ENCODE measurements around the gene OR6C2. TPM values are rescaled to one million over a fixed set of nuclear protein-coding genes. Genes with fewer than 3 reads are reported as not detected.
"Not testable (repeated sequence)": the region's sequence is repeated elsewhere in the genome, so short reads cannot be mapped to it uniquely, and the experiment has no call there.

OR6C2 gene
- total RNA-seq: not detected

GRCh38 chr12:55443776-55444175 lies at the start of gene OR6C2:
TSS of gene OR6C2 (plus strand) at chr12:55444076. CDS start at chr12:55452214, 8,138 bp downstream.
- H3K36me3 Mint-ChIP-seq: peaks cover 10% of the 10 kb centered on the region
- H3K4me1 Mint-ChIP-seq (ENCODE audit: low read depth in 2 of 2): no peaks in the 10 kb centered on the region
- no peak for DNase-seq (ENCODE audit: low spot score)
- no peak within 1 kb of the TSS for H3K4me3 Mint-ChIP-seq
- H3K27me3 Mint-ChIP-seq: peaks cover 18 to 28% of the 10 kb centered on the region in 2 donors
- ATAC-seq: no peak
- peaks cover 6% of the 10 kb centered on the region for H3K9me3 Mint-ChIP-seq
- H3K27ac Mint-ChIP-seq: no peak within 1 kb of the TSS

DNA sequence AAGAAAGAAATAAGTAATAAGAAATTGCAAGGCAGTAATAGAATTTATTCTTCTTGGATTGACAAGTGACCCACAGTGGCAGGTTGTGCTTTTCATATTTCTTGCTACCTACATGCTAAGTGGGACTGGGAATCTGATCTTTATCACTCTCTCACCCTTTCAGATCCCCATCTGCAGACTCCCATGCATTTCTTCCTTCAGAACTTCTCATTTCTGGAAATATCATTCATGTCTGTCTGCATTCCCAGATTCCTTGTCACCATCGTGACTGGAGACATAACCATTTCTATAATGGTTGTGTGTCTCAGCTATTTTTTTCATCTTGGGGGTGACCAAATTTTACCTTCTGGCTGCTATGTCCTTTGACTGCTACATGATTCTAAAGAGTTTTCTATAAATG lies 47.5 kb upstream of the OR6C2 start:
- Mint-ChIP-seq H3K27me3 (peaks cover 15 to 24% of the 10 kb centered on the region in 2 donors), H3K27ac (no peak overlapping the region), H3K4me3 (no peak overlapping the region), H3K4me1 (ENCODE audit: low read depth in 2 of 2) (no peaks in the 10 kb centered on the region), H3K36me3 (no peaks in the 10 kb centered on the region), H3K9me3 (no peaks in the 10 kb centered on the region)
- ATAC-seq: no peak
- no peak for DNase-seq (ENCODE audit: low spot score)

DNA sequence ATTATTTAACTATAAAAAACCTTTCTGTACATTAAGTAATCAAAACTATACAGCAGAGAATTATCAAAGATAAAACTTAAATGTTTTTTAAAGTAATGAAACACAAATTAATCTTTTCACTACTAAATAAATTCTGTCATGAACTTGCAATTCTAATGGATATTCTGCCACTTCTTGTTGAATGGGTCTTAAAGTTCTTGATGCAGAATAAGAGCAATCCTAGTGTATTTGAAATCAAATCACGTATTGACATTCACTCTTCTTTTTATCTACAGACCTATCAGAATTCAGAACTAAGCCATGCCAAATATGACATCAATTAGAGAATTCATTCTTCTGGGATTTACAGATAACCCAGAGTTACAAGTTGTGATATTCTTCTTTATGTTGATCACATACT lies 43.6 kb upstream of the OR6C2 start, which contains the start of gene OR6C65:
TSS of gene OR6C65 (plus strand) at position 301 of the 400 bp plus-strand sequence. CDS start at position 301, 0 bp downstream.
- Mint-ChIP-seq H3K27ac (no peak within 1 kb of the TSS), H3K36me3 (no peaks in the 10 kb centered on the region), H3K4me3 (no peak within 1 kb of the TSS), H3K4me1 (ENCODE audit: low read depth in 2 of 2) (no peaks in the 10 kb centered on the region), H3K9me3 (no peaks in the 10 kb centered on the region), H3K27me3 (peaks cover 30 to 36% of the 10 kb centered on the region in 2 donors)
- ATAC-seq: no peak
- no peak for DNase-seq (ENCODE audit: low spot score)

DNA sequence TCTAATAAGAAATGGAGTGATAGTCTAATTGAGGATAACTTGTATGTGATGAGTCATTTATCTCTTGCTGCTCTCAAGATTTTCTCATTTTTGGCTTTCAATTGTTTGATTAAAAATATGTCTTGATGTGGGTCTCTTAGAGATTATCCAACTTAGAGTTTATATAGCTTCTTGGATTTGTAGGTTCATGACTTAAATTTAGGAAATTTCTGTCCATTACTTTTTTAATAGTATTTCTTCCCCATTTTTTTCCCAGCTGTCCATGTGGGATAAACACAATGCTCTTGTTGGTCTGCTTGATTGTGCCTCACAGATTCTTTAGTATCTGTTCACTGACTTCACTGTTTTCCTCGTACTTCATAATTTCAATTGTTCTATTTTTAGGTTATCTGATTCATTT lies 36.0 kb upstream of the OR6C2 start:
- no peak overlapping the region for H3K27ac Mint-ChIP-seq
- H3K27me3 Mint-ChIP-seq: peaks cover 21 to 27% of the 10 kb centered on the region in 2 donors
- no peak overlapping the region for H3K4me3 Mint-ChIP-seq
- no peaks in the 10 kb centered on the region for H3K9me3 Mint-ChIP-seq
- DNase-seq (ENCODE audit: low spot score) (no peak), ATAC-seq (no peak)
- no peaks in the 10 kb centered on the region for H3K36me3 Mint-ChIP-seq
- no peaks in the 10 kb centered on the region for H3K4me1 Mint-ChIP-seq (ENCODE audit: low read depth in 2 of 2)

- not testable (repeated sequence) for ATAC-seq; H3K36me3 Mint-ChIP-seq; DNase-seq (ENCODE audit: low spot score); H3K27ac Mint-ChIP-seq; H3K4me1 Mint-ChIP-seq (ENCODE audit: low read depth in 2 of 2); H3K9me3 Mint-ChIP-seq; H3K4me3 Mint-ChIP-seq
- peaks cover 16 to 19% of the 10 kb centered on the region in 2 donors for H3K27me3 Mint-ChIP-seq
Observed at GRCh38 chr12:55409133-55409532, 34.7 kb upstream of the OR6C2 start.

DNA sequence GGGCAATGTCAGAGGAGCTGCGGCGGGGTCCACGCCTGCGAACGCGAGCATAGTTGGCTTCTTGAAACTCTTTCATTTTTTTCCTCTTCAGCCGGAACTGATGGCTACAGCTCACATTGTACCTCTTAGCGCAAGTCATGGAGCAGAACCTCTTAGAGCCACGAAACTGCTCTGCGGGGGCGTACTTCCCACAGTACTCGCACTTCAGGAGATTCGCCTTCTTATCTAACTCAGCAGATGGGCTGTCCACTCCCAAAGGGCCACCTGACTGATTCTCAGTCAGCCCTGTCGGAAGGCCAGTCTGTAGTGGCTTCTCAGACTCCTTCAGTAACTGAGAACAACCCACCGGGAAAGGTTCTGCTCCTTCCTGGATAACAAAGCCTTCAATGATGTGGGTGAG lies 31.7 kb upstream of the OR6C2 start:
- peaks cover 17 to 21% of the 10 kb centered on the region in 2 donors for H3K27me3 Mint-ChIP-seq
- not testable (repeated sequence) for H3K36me3 Mint-ChIP-seq; ATAC-seq; DNase-seq (ENCODE audit: low spot score); H3K4me3 Mint-ChIP-seq; H3K4me1 Mint-ChIP-seq (ENCODE audit: low read depth in 2 of 2); H3K27ac Mint-ChIP-seq; H3K9me3 Mint-ChIP-seq

- DNase-seq (ENCODE audit: low spot score); H3K27ac Mint-ChIP-seq; H3K9me3 Mint-ChIP-seq; H3K36me3 Mint-ChIP-seq; H3K4me3 Mint-ChIP-seq; H3K4me1 Mint-ChIP-seq (ENCODE audit: low read depth in 2 of 2): not testable (repeated sequence)
- peaks cover 14 to 33% of the 10 kb centered on the region in 2 donors for H3K27me3 Mint-ChIP-seq
- ATAC-seq: peak in 1 of 2 donors; percentile 33
Observed at GRCh38 chr12:55413498-55414388, 30.1 kb upstream of the OR6C2 start.

DNA sequence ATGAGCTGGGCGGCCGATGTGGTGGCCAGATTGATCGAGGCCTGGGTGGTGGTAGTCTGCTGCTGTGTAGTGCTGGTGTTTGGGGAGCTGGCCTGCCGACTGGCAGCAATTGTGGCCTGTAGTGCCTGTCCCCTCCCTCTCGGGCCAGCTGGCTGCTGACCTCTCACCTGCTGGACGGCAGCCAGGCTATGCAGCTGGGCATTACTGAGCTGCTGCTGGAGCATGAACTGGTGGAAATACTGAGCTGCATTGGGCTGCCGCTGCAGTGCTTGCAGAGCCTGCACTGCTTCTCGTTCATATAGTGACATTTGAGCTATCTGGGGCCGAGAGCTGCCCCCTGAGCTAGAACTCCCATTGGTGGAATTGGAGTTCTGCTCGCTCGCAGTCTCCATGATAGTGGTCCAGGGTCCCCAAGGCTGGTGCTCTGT lies 29.5 kb upstream of the OR6C2 start:
- H3K4me1 Mint-ChIP-seq (ENCODE audit: low read depth in 2 of 2); H3K27ac Mint-ChIP-seq; H3K9me3 Mint-ChIP-seq; H3K36me3 Mint-ChIP-seq; H3K4me3 Mint-ChIP-seq; DNase-seq (ENCODE audit: low spot score): not testable (repeated sequence)
- H3K27me3 Mint-ChIP-seq: peaks cover 16 to 40% of the 10 kb centered on the region in 2 donors
- ATAC-seq: peak; percentile 16 to 41

- H3K27me3 Mint-ChIP-seq: peaks cover 16 to 42% of the 10 kb centered on the region in 2 donors
- not testable (repeated sequence) for H3K4me3 Mint-ChIP-seq; DNase-seq (ENCODE audit: low spot score); H3K4me1 Mint-ChIP-seq (ENCODE audit: low read depth in 2 of 2); H3K9me3 Mint-ChIP-seq; H3K27ac Mint-ChIP-seq; H3K36me3 Mint-ChIP-seq
- peak; percentile 84 to 88 for ATAC-seq
Observed at GRCh38 chr12:55414889-55415288, 29.0 kb upstream of the OR6C2 start.

DNA sequence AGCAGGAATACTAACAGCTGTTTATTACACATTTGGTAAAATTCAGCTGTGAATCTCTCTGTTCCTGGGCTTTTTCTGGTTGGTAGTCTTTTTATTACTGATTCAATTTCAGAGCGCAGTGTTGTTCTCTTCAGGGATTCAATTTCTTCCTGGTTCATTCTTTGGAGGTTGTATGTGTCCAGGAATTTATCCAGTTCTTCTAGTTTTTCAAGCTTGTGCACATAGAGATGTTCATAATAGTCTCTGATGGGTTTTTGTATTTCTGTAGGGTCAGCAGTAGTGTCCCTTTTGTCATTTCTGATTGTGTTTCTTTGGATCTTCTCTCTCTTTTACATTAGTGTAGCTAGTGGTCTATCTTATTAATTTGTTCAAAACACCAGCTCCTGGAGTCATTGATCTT lies 26.9 kb upstream of the OR6C2 start:
- no peak overlapping the region for H3K27ac Mint-ChIP-seq
- peaks cover 0 to 7% of the 10 kb centered on the region in 2 donors for H3K4me1 Mint-ChIP-seq (ENCODE audit: low read depth in 2 of 2)
- ATAC-seq: no peak
- no peak for DNase-seq (ENCODE audit: low spot score)
- H3K36me3 Mint-ChIP-seq: no peaks in the 10 kb centered on the region
- H3K4me3 Mint-ChIP-seq: no peak overlapping the region
- no peaks in the 10 kb centered on the region for H3K9me3 Mint-ChIP-seq
- H3K27me3 Mint-ChIP-seq: peaks cover 16 to 42% of the 10 kb centered on the region in 2 donors

GRCh38 chr12:55420307-55420962 lies 23.4 kb upstream of the OR6C2 start:
- ATAC-seq: no peak
- Mint-ChIP-seq H3K4me3 (no peak overlapping the region), H3K4me1 (ENCODE audit: low read depth in 2 of 2) (peaks cover 0 to 2% of the 10 kb centered on the region in 2 donors), H3K27me3 (peaks cover 17 to 42% of the 10 kb centered on the region in 2 donors), H3K9me3 (no peaks in the 10 kb centered on the region), H3K36me3 (no peaks in the 10 kb centered on the region), H3K27ac (no peak overlapping the region)
- no peak for DNase-seq (ENCODE audit: low spot score)

GRCh38 chr12:55425954-55426353 lies 17.9 kb upstream of the OR6C2 start, which contains the start of gene OR6C76:
TSS of gene OR6C76 (plus strand) at chr12:55426254. CDS start at chr12:55426254, 0 bp downstream.
- Mint-ChIP-seq H3K27ac (no peak within 1 kb of the TSS), H3K36me3 (no peaks in the 10 kb centered on the region), H3K9me3 (no peaks in the 10 kb centered on the region), H3K27me3 (peaks cover 15 to 33% of the 10 kb centered on the region in 2 donors), H3K4me1 (ENCODE audit: low read depth in 2 of 2) (no peaks in the 10 kb centered on the region), H3K4me3 (no peak within 1 kb of the TSS)
- no peak for DNase-seq (ENCODE audit: low spot score)
- no peak for ATAC-seq

GRCh38 chr12:55428331-55429243 lies 15.3 kb upstream of the OR6C2 start:
- no peak overlapping the region for H3K4me3 Mint-ChIP-seq
- H3K9me3 Mint-ChIP-seq: no peaks in the 10 kb centered on the region
- ATAC-seq (no peak), DNase-seq (ENCODE audit: low spot score) (no peak)
- H3K4me1 Mint-ChIP-seq (ENCODE audit: low read depth in 2 of 2): no peaks in the 10 kb centered on the region
- no peaks in the 10 kb centered on the region for H3K36me3 Mint-ChIP-seq
- no peak overlapping the region for H3K27ac Mint-ChIP-seq
- peaks cover 17 to 44% of the 10 kb centered on the region in 2 donors for H3K27me3 Mint-ChIP-seq
